K562 (cell line): ENCODE measurements around the gene ITGB5. TPM values are rescaled to one million over a fixed set of nuclear protein-coding genes. Genes with fewer than 3 reads are reported as not detected.

ENCODE experiments used
- ATAC-seq: fragments of 200-7000 bp; cut with Tn5 transposase; 3 replicates; pipeline ENCODE4 v1.9.1; 2020; ENCODE audit warnings: moderate library complexity
- BruUV-seq: library from RNA; stranded (reverse); fragments of 400-500 nt; replicated peaks from 2 replicates; lab custom pipeline; 2021; lab: Mats Ljungman, UMichigan
- CTCF ChIA-PET: fragments of 300-600 bp; formaldehyde crosslinking; extraction: SDS; loops from one replicate; lab custom pipeline; 2021; ENCODE audit warnings: low intra/inter-chr PET ratio; lab: Yijun Ruan, JAX
- POLR2A ChIA-PET: fragments of 300-600, 350-650 bp; sonication (Branson Sonifier 250); formaldehyde crosslinking; extraction: SDS; loops from one replicate; lab custom pipeline; 2021; ENCODE audit warnings: antibody characterized with exemption, inconsistent platforms; lab: Yijun Ruan, JAX
- DNase-seq, 4 experiments: peaks; one replicate each; pipeline versions ENCODE4 v3.0.0 to v3.0.0-alpha.2; 2011 to 2018; ENCODE audit warnings: low spot score in 3 of 4, mixed read lengths in 3 of 4; ENCODE audit errors: extremely low read depth in 1 of 4
- FAIRE-seq: peaks from 2 replicates; lab custom pipeline; 2011; peaks lifted over from hg19 to GRCh38; lab: Jason Lieb, UNC
- H2AFZ ChIP-seq: 2 replicates; pipeline ENCODE4 v1.6.0; 2011; ENCODE audit warnings: low read depth, low read length, control low read depth, inconsistent platforms
- H3K27ac ChIP-seq: fragments of 200-600 bp; 3 replicates; pipeline ENCODE4 v1.8.0; 2011; ENCODE audit warnings: low read depth, mild to moderate bottlenecking, control low read depth, inconsistent platforms, low read length, moderate library complexity, mixed read lengths; ENCODE audit errors: extremely low read depth
- H3K27me3 ChIP-seq, 2 experiments: fragments of 300-600 bp in 1 of 2; 2 replicates in 1 of 2; 3 replicates in 1 of 2; pipeline versions ENCODE4 v1.6.0 to v1.8.0; 2011; ENCODE audit warnings: inconsistent platforms in 2 of 2, low read length in 2 of 2, mild to moderate bottlenecking in 1 of 2, mixed read lengths in 1 of 2, moderate library complexity in 1 of 2; ENCODE audit not compliant: control insufficient read depth in 2 of 2, insufficient read depth in 2 of 2
- H3K36me3 ChIP-seq: fragments of 300-600 bp; 3 replicates; pipeline ENCODE4 v1.8.0; 2011; ENCODE audit warnings: mild to moderate bottlenecking, low read length, inconsistent platforms; ENCODE audit not compliant: control insufficient read depth, insufficient read depth
- H3K4me1 ChIP-seq, 2 experiments: fragments of 200-600 bp in 1 of 2; replicated peaks in 1 of 2; 2 replicates in 1 of 2; 3 replicates in 1 of 2; pipeline versions ENCODE4 v1.5.1 to v1.8.0; 2011; ENCODE audit warnings: inconsistent platforms in 2 of 2, low read length in 2 of 2, mild to moderate bottlenecking in 1 of 2, mixed read lengths in 1 of 2, moderate library complexity in 1 of 2; ENCODE audit not compliant: control insufficient read depth in 2 of 2, insufficient read depth in 2 of 2
- H3K4me2 ChIP-seq: 2 replicates; pipeline ENCODE4 v1.6.1; 2011; ENCODE audit warnings: low read length, control low read depth, inconsistent platforms, mixed read lengths; ENCODE audit not compliant: insufficient read depth
- H3K4me3 ChIP-seq: fragments of 200-600 bp; sonication (generic), shearing (Covaris generic); 2 replicates; pipeline ENCODE4 v1.5.1; 2016; ENCODE audit warnings: control low read depth, inconsistent platforms
- H3K79me2 ChIP-seq: fragments of 200-600 bp; 3 replicates; pipeline ENCODE4 v1.8.0; 2011; ENCODE audit warnings: low read length, inconsistent platforms; ENCODE audit not compliant: control insufficient read depth, insufficient read depth
- H3K9ac ChIP-seq, 2 experiments: 2 replicates each; pipeline versions ENCODE4 v1.6.0 to v1.6.1; 2011; ENCODE audit warnings: low read depth in 2 of 2, low read length in 2 of 2, control low read depth in 1 of 2, inconsistent platforms in 1 of 2, mild to moderate bottlenecking in 1 of 2, mixed read lengths in 1 of 2; ENCODE audit not compliant: insufficient read depth in 1 of 2
- H3K9me1 ChIP-seq: one replicate; pipeline ENCODE4 v1.6.0; 2011; ENCODE audit warnings: inconsistent platforms, mild to moderate bottlenecking, low read length, moderate library complexity; ENCODE audit not compliant: control insufficient read depth, insufficient read depth
- H3K9me3 ChIP-seq: replicated peaks from 2 replicates; pipeline ENCODE4 v1.5.1; 2011; ENCODE audit warnings: low read depth, low read length, inconsistent platforms; ENCODE audit not compliant: control insufficient read depth, insufficient read depth
- H4K20me1 ChIP-seq: replicated peaks from 2 replicates; pipeline ENCODE4 v1.6.1; 2011; ENCODE audit warnings: low read length, inconsistent platforms, mixed read lengths; ENCODE audit not compliant: control insufficient read depth, insufficient read depth
- CEBPB ChIP-seq: fragments of 450-650 bp; IDR thresholded peaks from 2 replicates; pipeline ENCODE4 v1.6.1; 2016; ENCODE audit warnings: missing genetic modification characterization, missing compliant biosample characterization
- CEBPG ChIP-seq, 3 experiments: fragments of 200-800 bp in 1 of 3; sonication (Bioruptor generic) in 1 of 3; sonication (generic) in 1 of 3; formaldehyde crosslinking in 1 of 3; IDR thresholded peaks in 2 of 3; conservative IDR thresholded peaks in 1 of 3; 2 replicates each; pipeline versions ENCODE4 v1.6.1 to v1.8.0; 2016 to 2022; ENCODE audit warnings: missing compliant biosample characterization in 2 of 3, missing genetic modification characterization in 2 of 3, mild to moderate bottlenecking in 1 of 3, missing genetic modification reagents in 1 of 3
- ESRRB ChIP-seq: fragments of 250-450 bp; sonication (Bioruptor Pico); IDR thresholded peaks from 2 replicates; pipeline ENCODE4 v1.5.0; 2020; ENCODE audit warnings: mild to moderate bottlenecking, moderate library complexity, borderline replicate concordance
- YY1 ChIP-seq, 3 experiments: IDR thresholded peaks; 2 replicates each; pipeline ENCODE4 v1.6.1; 2011; ENCODE audit warnings: low read length in 2 of 3, mild to moderate bottlenecking in 2 of 3, moderate library complexity in 2 of 3, borderline replicate concordance in 1 of 3, control low read depth in 1 of 3, low read depth in 1 of 3; ENCODE audit not compliant: insufficient read depth in 3 of 3, insufficient replicate concordance in 2 of 3, control insufficient read depth in 1 of 3, insufficient read length in 1 of 3; ENCODE audit errors: extremely low read depth in 1 of 3
- ZNF224 ChIP-seq: sonication (generic); formaldehyde crosslinking; IDR thresholded peaks from 2 replicates; pipeline ENCODE4 v1.8.0; 2022; ENCODE audit warnings: mild to moderate bottlenecking, missing genetic modification reagents
- ZNF408 ChIP-seq: fragments of 250-450 bp; sonication (Bioruptor Pico); IDR thresholded peaks from 2 replicates; pipeline ENCODE4 v1.4.0; 2020; ENCODE audit warnings: low read depth, mild to moderate bottlenecking, moderate library complexity
- WGBS: fragments of 100-300 bp; shearing (Covaris generic); methylation state at CpG from one replicate; pipeline ENCODE4 v1.1.6; 2016; ENCODE audit warnings: low coverage, mixed read lengths; ENCODE audit not compliant: insufficient coverage; ENCODE audit errors: missing lambda C conversion rate; 5-methylcytosine and 5-hydroxymethylcytosine counted together
- in situ Hi-C: fragments of 300-500 bp; cut with MboI; formaldehyde crosslinking; loops from 4 replicates; pipeline ENCODE4 v1.15.0; 2018; ENCODE audit warnings: inconsistent platforms, mixed read lengths
- intact Hi-C: fragments of 100-400 bp; cut with micrococcal nuclease; formaldehyde crosslinking; loops from 2 replicates; pipeline ENCODE4 v1.14.2; 2022
- polyA plus RNA-seq, 8 experiments: library from polyadenylated mRNA; depleted of rRNA in 4 of 8; stranded (reverse) in 5 of 8; unstranded in 3 of 8; fragments of >200 nt; fragmentation: Nextera tagmentation in 2 of 8; fragmentation: Illumina TruSeq in 1 of 8; extraction: Ambion mirVana in 2 of 8; extraction: Trizol in 1 of 8; gene quantifications; 2 replicates each; pipeline versions ENCODE4 v1.2.1 to v1.2.3, GENCODE V29; 2011 to 2014; ENCODE audit warnings: inconsistent platforms in 1 of 8, missing spikeins in 1 of 8
- total RNA-seq, 7 experiments: library from RNA; depleted of rRNA in 6 of 7; stranded (reverse); fragments of >200 nt in 6 of 7; fragmentation: Illumina TruSeq in 2 of 7; extraction: Trizol in 2 of 7; gene quantifications; 2 replicates each; pipeline versions ENCODE4 v1.2.1 to v1.2.3, GENCODE V29; 2011 to 2021; ENCODE audit warnings: low replicate concordance in 1 of 7

ITGB5 gene
- total and polyA plus RNA-seq, 9 of the 15 experiments (the other 6 are each of a cell fraction or from before 2014, with no cell fraction given), result 1.7 to 46.8 (median 9.9) TPM

DNA sequence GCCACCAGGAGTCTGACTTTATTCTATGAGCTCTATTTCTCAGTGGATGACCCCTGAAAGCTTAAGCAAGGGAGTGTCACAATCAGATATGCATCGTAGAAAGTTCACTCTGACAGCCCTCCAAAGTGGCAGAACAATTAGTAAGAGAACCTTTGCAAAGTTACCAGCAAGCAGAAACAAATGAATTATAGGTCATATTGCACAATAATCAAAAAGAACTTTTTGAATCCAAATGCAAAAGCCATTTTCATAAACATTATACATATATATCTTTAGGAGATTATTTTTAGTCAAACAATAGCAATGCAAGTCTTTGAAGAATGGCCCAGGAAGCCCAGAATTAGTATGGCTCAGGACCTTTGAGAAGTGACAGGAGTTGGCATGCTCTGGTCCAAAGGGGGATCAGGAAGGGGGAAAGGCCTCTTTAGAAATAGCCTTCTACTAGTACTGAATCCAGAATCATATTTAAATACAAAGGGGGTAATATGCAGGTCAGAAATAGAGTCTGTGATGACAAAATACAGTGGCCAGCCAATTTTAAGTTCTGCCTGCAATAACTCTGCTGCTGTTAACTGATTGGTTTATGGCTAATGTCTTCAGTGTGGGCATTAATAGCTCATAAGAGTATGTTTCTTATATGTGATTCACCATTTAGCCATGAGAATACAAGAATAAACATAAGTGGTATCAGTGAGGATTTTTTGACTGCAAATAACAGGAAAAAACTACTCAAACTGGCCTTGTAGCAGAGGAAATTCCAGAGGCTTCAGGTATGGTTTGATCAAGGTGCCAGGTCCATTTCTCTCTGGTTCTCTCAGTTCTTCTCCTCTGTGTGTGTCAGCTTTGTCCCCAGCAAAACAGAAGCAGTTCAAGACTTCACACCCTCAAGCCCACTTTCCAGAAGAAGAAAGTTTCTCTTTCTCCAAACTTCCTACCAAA is 17.0 kb upstream of the ITGB5 start:
- Histone ChIP-seq H3K27ac (no peak overlapping the region), H2AFZ (no peak overlapping the region), H3K36me3 (no peaks in the 10 kb centered on the region), H3K27me3 (peaks cover 5 to 8% of the 10 kb centered on the region in 2 experiments; a peak in 3 of 5 replicates), H3K9me1 (no peaks in the 10 kb centered on the region), H3K4me3 (no peak overlapping the region), H3K9me3 (no peaks in the 10 kb centered on the region), H4K20me1 (no peaks in the 10 kb centered on the region; the same call in 1 of the 2 replicates), H3K79me2 (no peaks in the 10 kb centered on the region), H3K4me2 (no peak overlapping the region), H3K4me1 (no peaks in the 10 kb centered on the region), H3K9ac (no peak overlapping the region)
- intact Hi-C loops, result loop anchor here (5.0 kb wide), 1 partner anchor 337 kb away; no protein-coding TSS in a partner anchor
- TF ChIP-seq ZNF224 (CRISPR knock-in tag), result no peak
- TF ChIP-seq YY1 (IDR thresholded peaks at IDR 0.05; ENCODE audit: borderline replicate concordance in 1 of 3, control insufficient read depth in 1 of 3, extremely low read depth in 1 of 3, insufficient read depth in 3 of 3, insufficient read length in 1 of 3, insufficient replicate concordance in 2 of 3, low read depth in 1 of 3, low read length in 2 of 3), result no peak
- no peak for TF ChIP-seq ESRRB (CRISPR knock-in tag)
- no peak for TF ChIP-seq ZNF408 (CRISPR knock-in tag)
- TF ChIP-seq CEBPB (tag), result peak; percentile 66
- no peak for TF ChIP-seq CEBPG (CRISPR knock-in tag; IDR thresholded peaks at IDR 0.05)
- TF ChIP-seq CEBPG (tag; conservative IDR thresholded peaks at IDR 0.05 in 1 of 2, IDR thresholded peaks at IDR 0.05 in 1 of 2), result peak in 1 of 2 experiments; percentile 51; a peak in 1 of 4 replicates
- CTCF ChIA-PET, result interaction anchor here (0.8 to 1.0 kb wide), 2 partner anchors 118 to 132 kb away, joined by 3 to 4 read pairs; no protein-coding TSS in a partner anchor
- BruUV-seq, result no TSS peak
- WGBS, result 0% methylated on average over 1 of the region's 1 CpG
- no peak for FAIRE-seq
- DNase-seq, result no peak
- no peak for ATAC-seq
- POLR2A ChIA-PET, result interaction anchor here (0.6 kb wide), 3 partner anchors 15 to 1245 kb away, joined by 3 read pairs; no protein-coding TSS in a partner anchor
- in situ Hi-C loops, result loop anchor here (5.0 kb wide), 1 partner anchor 142 kb away; no protein-coding TSS in a partner anchor
